ENCODE results near the gene RPRD1A. TPM values are rescaled to one million over a fixed set of nuclear protein-coding genes. Genes with fewer than 3 reads are reported as not detected.
"Not testable (repeated sequence)": the region's sequence is repeated elsewhere in the genome, so short reads cannot be mapped to it uniquely, and the experiment has no call there.

The RPRD1A gene
- total RNA-seq (2014; rRNA removed; shearing (Covaris generic)): 101 and 134 TPM in 2 replicates

GRCh38 chr18:36067055-36067957 lies at the start of gene RPRD1A:
Gene RPRD1A, minus strand, starts transcription at chr18:36067559. Its CDS starts 155 bp downstream, at chr18:36067404.
- H3K36me3 ChIP-seq (replicated peaks; ENCODE audit: control insufficient read depth, insufficient read depth, low read length): no peaks in the 10 kb centered on the region
- H3K4me3 ChIP-seq (ENCODE audit: insufficient read depth, low read depth, low read length): peak within 1 kb of the TSS; percentile 99
- no peaks in the 10 kb centered on the region for H3K27me3 ChIP-seq (ENCODE audit: control insufficient read depth, insufficient read depth, low read length)
- peak; percentile 97 for DNase-seq

DNA sequence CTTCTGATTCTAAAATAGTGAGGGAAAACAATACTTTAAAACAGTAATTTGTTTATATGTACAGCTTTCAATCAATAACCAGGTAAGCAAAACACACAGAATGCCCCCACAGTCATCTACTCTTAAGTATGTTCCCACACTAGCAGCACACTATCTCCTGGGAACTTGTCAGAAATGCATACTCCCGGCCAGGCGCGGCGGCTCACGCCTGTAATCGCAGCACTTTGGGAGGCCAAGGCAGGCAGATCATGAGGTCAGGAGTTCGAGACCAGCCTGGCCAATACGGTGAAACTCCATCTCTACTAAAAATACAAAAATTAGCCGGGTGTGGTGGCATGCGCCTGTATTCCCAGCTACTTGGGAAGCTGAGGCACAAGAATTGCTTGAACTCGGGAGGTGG lies 49.4 kb upstream of the RPRD1A start:
- not testable (repeated sequence) for H3K27me3 ChIP-seq (ENCODE audit: control insufficient read depth, insufficient read depth, low read length); H3K4me3 ChIP-seq (ENCODE audit: insufficient read depth, low read depth, low read length); DNase-seq
- peaks cover 16% of the 10 kb centered on the region for H3K36me3 ChIP-seq (replicated peaks; ENCODE audit: control insufficient read depth, insufficient read depth, low read length)

- peaks cover 18% of the 10 kb centered on the region for H3K36me3 ChIP-seq (replicated peaks; ENCODE audit: control insufficient read depth, insufficient read depth, low read length)
- no peak for DNase-seq
- no peak overlapping the region for H3K4me3 ChIP-seq (ENCODE audit: insufficient read depth, low read depth, low read length)
- no peaks in the 10 kb centered on the region for H3K27me3 ChIP-seq (ENCODE audit: control insufficient read depth, insufficient read depth, low read length)
Measured at GRCh38 chr18:36114738-36115137, 47.4 kb upstream of the RPRD1A start.

GRCh38 chr18:36114251-36114650 lies 46.9 kb upstream of the RPRD1A start:
- no peaks in the 10 kb centered on the region for H3K27me3 ChIP-seq (ENCODE audit: control insufficient read depth, insufficient read depth, low read length)
- H3K36me3 ChIP-seq (replicated peaks; ENCODE audit: control insufficient read depth, insufficient read depth, low read length): peaks cover 18% of the 10 kb centered on the region
- no peak overlapping the region for H3K4me3 ChIP-seq (ENCODE audit: insufficient read depth, low read depth, low read length)
- no peak for DNase-seq

GRCh38 chr18:36112302-36112701 lies 44.9 kb upstream of the RPRD1A start:
- Histone ChIP-seq H3K36me3 (replicated peaks; ENCODE audit: control insufficient read depth, insufficient read depth, low read length) (peaks cover 18% of the 10 kb centered on the region), H3K27me3 (ENCODE audit: control insufficient read depth, insufficient read depth, low read length) (no peaks in the 10 kb centered on the region), H3K4me3 (ENCODE audit: insufficient read depth, low read depth, low read length) (no peak overlapping the region)
- DNase-seq: no peak

- Histone ChIP-seq H3K4me3 (ENCODE audit: insufficient read depth, low read depth, low read length) (no peak overlapping the region), H3K36me3 (replicated peaks; ENCODE audit: control insufficient read depth, insufficient read depth, low read length) (peaks cover 14% of the 10 kb centered on the region)
- DNase-seq: no peak
Measured at GRCh38 chr18:36109737-36110136, 42.4 kb upstream of the RPRD1A start.

DNA sequence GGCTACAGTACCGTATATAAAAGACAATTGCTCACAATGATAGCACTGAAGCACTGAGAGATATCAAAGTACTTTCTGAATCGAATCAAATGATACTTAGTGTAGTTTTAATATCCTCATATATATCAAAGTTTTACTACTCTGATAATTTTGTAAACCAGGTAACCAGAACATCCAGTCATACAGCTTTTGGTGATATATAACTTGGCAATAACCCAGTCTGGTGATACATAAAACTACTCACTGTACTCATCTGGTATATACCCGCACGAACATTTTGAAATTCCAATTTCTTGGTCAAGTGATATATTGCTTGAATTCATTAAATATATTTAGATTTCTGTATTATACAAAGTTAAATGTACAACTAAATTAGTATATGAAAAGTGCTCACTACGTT lies 41.2 kb upstream of the RPRD1A start:
- no peaks in the 10 kb centered on the region for H3K27me3 ChIP-seq (ENCODE audit: control insufficient read depth, insufficient read depth, low read length)
- H3K36me3 ChIP-seq (replicated peaks; ENCODE audit: control insufficient read depth, insufficient read depth, low read length): peaks cover 6% of the 10 kb centered on the region
- no peak for DNase-seq
- H3K4me3 ChIP-seq (ENCODE audit: insufficient read depth, low read depth, low read length): no peak overlapping the region

More at GRCh38 chr18:36109737-36110136, 42.4 kb upstream of the RPRD1A start:
- no peaks in the 10 kb centered on the region for H3K27me3 ChIP-seq (ENCODE audit: control insufficient read depth, insufficient read depth, low read length)

DNA sequence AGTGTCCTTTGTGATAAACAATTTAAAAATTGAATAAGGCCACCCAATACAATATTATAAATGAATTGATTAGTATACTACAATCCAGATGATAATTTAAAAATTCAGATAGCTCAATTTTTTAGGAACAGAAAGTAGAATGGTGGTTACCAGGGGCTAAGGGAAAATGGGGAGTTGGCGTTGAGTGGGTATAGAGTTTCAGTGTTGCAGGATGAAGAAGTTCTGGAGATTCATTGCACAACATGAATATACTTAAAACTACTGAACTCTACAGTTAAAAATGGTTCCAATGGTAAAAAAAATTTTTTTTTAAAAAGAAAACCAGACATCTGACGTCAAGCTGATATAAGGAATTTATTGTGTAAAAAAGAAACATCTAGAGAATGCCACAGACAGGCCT lies 40.8 kb upstream of the RPRD1A start:
- Histone ChIP-seq H3K36me3 (replicated peaks; ENCODE audit: control insufficient read depth, insufficient read depth, low read length) (peaks cover 6% of the 10 kb centered on the region), H3K4me3 (ENCODE audit: insufficient read depth, low read depth, low read length) (no peak overlapping the region), H3K27me3 (ENCODE audit: control insufficient read depth, insufficient read depth, low read length) (no peaks in the 10 kb centered on the region)
- no peak for DNase-seq

DNA sequence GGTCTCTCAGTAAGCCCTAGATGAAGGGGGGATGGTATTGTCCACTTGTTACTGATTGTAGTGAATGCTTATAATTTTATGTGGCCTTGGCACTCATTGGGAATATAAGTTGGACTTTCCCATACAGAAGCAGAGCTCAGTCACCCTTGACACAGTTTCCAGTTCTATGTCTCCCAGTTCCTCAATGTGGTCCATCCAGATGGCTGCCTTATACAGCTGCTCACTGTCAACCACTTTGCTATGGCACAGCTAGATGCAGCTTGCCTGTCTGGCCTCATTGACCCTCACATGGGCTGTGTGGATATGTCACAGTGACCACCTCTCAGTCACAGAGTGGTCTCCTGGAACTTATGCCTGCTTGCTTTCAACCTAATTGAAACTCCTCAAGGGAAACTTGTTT lies 40.1 kb upstream of the RPRD1A start:
- DNase-seq: no peak

GRCh38 chr18:36104749-36105148 lies 37.4 kb upstream of the RPRD1A start:
- Histone ChIP-seq H3K27me3 (ENCODE audit: control insufficient read depth, insufficient read depth, low read length) (no peaks in the 10 kb centered on the region), H3K4me3 (ENCODE audit: insufficient read depth, low read depth, low read length) (no peak overlapping the region), H3K36me3 (replicated peaks; ENCODE audit: control insufficient read depth, insufficient read depth, low read length) (no peaks in the 10 kb centered on the region; the same call in none of the 2 replicates)
- DNase-seq: no peak

More for the DNA sequence above, 40.1 kb upstream of the RPRD1A start:
- H3K36me3 ChIP-seq (replicated peaks; ENCODE audit: control insufficient read depth, insufficient read depth, low read length): peaks cover 6% of the 10 kb centered on the region
- H3K27me3 ChIP-seq (ENCODE audit: control insufficient read depth, insufficient read depth, low read length): no peaks in the 10 kb centered on the region
- H3K4me3 ChIP-seq (ENCODE audit: insufficient read depth, low read depth, low read length): no peak overlapping the region

DNA sequence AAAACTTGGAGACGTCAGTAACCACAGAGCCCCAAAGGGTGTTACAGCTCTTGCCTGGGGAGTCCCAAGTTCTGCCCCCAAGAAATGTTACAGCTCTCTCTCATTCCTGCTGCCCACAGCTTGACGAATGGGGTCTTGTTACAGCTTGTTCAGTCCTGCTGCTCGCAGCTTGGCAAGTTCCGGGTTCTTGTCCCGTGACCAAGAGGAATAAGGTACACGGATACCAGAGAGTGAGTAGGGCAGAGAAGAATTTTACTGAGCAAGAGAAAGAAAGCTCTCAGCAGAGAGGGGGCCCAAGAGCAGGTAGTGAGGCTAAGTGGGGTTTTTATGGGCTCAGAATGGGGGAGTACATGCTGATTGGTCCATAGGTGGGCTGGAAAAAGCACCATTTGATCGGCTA lies 34.6 kb upstream of the RPRD1A start:
- Histone ChIP-seq H3K4me3 (ENCODE audit: insufficient read depth, low read depth, low read length) (no peak overlapping the region), H3K36me3 (replicated peaks; ENCODE audit: control insufficient read depth, insufficient read depth, low read length) (no peaks in the 10 kb centered on the region), H3K27me3 (ENCODE audit: control insufficient read depth, insufficient read depth, low read length) (no peaks in the 10 kb centered on the region)
- no peak for DNase-seq

DNA sequence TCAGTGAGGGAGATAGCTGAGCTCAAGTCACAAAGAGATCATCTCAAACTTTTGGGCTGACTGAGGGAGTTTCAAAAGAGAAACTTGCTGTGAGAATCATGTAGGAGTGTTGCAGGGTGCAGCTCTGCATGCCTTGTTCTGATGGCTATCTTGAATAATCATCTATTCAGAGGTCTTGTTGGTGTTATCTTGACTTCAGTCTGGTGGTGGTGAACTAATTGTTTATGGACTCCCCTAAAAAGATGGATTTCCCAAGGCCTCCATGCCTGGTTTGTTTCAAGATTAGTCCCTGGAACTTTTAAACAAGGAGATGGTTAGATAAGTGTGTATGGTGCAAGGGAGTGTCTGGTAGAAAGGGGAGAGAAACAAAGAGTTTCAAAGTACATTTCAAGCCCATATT lies 32.0 kb upstream of the RPRD1A start:
- Histone ChIP-seq H3K27me3 (ENCODE audit: control insufficient read depth, insufficient read depth, low read length) (no peaks in the 10 kb centered on the region), H3K36me3 (replicated peaks; ENCODE audit: control insufficient read depth, insufficient read depth, low read length) (no peaks in the 10 kb centered on the region), H3K4me3 (ENCODE audit: insufficient read depth, low read depth, low read length) (no peak overlapping the region)
- no peak for DNase-seq

- DNase-seq: no peak
- Histone ChIP-seq H3K27me3 (ENCODE audit: control insufficient read depth, insufficient read depth, low read length) (no peaks in the 10 kb centered on the region), H3K4me3 (ENCODE audit: insufficient read depth, low read depth, low read length) (no peak overlapping the region), H3K36me3 (replicated peaks; ENCODE audit: control insufficient read depth, insufficient read depth, low read length) (no peaks in the 10 kb centered on the region)
Measured at GRCh38 chr18:36096955-36097354, 29.6 kb upstream of the RPRD1A start.

- Histone ChIP-seq H3K4me3 (ENCODE audit: insufficient read depth, low read depth, low read length) (no peak overlapping the region), H3K27me3 (ENCODE audit: control insufficient read depth, insufficient read depth, low read length) (no peaks in the 10 kb centered on the region), H3K36me3 (replicated peaks; ENCODE audit: control insufficient read depth, insufficient read depth, low read length) (no peaks in the 10 kb centered on the region)
- peak; percentile 43 for DNase-seq
Measured at GRCh38 chr18:36095936-36096519, 28.7 kb upstream of the RPRD1A start.

GRCh38 chr18:36094431-36094830 lies 27.1 kb upstream of the RPRD1A start:
- no peak for DNase-seq
- H3K27me3 ChIP-seq (ENCODE audit: control insufficient read depth, insufficient read depth, low read length): no peaks in the 10 kb centered on the region

More at GRCh38 chr18:36094431-36094830, 27.1 kb upstream of the RPRD1A start:
- H3K4me3 ChIP-seq (ENCODE audit: insufficient read depth, low read depth, low read length): no peak overlapping the region
- H3K36me3 ChIP-seq (replicated peaks; ENCODE audit: control insufficient read depth, insufficient read depth, low read length): no peaks in the 10 kb centered on the region

Measured in H7 (cell line).